ENCODE data around the gene ARHGAP10. TPM values are rescaled to one million over a fixed set of nuclear protein-coding genes. Genes with fewer than 3 reads are reported as not detected.

The ARHGAP10 gene
- total RNA-seq, 2 donors from 2014 or later: 30.3 to 69.6 TPM

GRCh38 chr4:148023512-148024181 is 291.8 kb downstream of the ARHGAP10 start:
- no peak for TF ChIP-seq CTCF (IDR thresholded peaks at IDR 0.05)
- no peak for TF ChIP-seq POLR2AphosphoS5 (IDR thresholded peaks at IDR 0.05)
- TF ChIP-seq POLR2A (IDR thresholded peaks at IDR 0.05): no peak
- Histone ChIP-seq H3K4me1 (replicated peaks) (peaks cover 4% of the 10 kb centered on the region), H3K27ac (no peak overlapping the region), H3K36me3 (no peaks in the 10 kb centered on the region), H3K27me3 (replicated peaks; ENCODE audit: insufficient read depth) (no peaks in the 10 kb centered on the region), H3K9me3 (no peaks in the 10 kb centered on the region), H3K4me3 (no peak overlapping the region)
- intact Hi-C loops (cut with DNase I): no loop called here
- 84% methylated on average over 9 of the region's 9 CpGs for WGBS
- DNase-seq (ENCODE audit: low spot score): no peak

DNA sequence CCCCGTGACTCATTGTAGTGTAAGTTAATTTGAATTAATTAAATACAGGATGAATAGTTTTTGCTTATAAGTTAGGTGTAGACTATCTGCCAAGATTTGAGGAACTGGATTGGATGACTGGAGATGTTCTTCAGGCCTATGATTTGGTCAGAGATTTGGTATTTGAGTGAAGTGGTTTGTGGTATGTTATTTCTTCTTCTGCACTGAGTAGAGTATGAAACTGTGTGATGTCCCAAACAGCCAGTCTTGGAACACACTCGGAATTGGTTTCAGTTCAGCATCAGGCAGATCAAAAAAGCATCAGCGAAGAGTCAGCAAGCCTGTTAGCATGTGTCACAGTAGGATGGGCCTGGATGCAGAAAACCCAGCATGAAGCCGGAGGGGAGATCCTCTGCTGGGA is 294.1 kb downstream of the ARHGAP10 start:
- 95% methylated on average over 4 of the region's 4 CpGs for WGBS
- Histone ChIP-seq H3K27me3 (replicated peaks; ENCODE audit: insufficient read depth) (no peaks in the 10 kb centered on the region), H3K27ac (no peak overlapping the region), H3K9me3 (no peaks in the 10 kb centered on the region), H3K36me3 (no peaks in the 10 kb centered on the region), H3K4me3 (no peak overlapping the region), H3K4me1 (replicated peaks) (no peaks in the 10 kb centered on the region)
- no peak for TF ChIP-seq POLR2A (IDR thresholded peaks at IDR 0.05)
- no peak for DNase-seq (ENCODE audit: low spot score)
- intact Hi-C loops (cut with DNase I): no loop called here

DNA sequence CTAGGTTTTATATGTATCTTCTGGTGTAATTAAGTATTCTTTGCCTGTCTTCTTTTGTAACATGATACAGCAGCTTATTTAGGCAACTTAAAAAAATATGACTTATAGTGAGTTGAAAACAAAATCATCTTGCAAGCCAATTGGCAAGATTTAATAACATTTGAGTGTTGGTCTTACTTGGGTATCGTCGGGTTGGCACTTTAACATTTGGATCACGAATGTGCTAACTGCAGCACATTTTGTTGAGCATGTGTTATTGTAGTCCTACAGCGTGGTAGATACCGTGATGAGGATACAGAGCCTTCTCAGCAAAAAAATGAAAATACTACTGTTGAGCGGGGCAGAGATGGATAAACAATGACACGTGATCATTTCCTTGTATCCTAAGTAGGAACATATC is 295.3 kb downstream of the ARHGAP10 start:
- no peak for DNase-seq (ENCODE audit: low spot score)
- Histone ChIP-seq H3K27ac (no peak overlapping the region), H3K4me3 (no peak overlapping the region), H3K9me3 (no peaks in the 10 kb centered on the region), H3K27me3 (replicated peaks; ENCODE audit: insufficient read depth) (no peaks in the 10 kb centered on the region), H3K4me1 (replicated peaks) (no peaks in the 10 kb centered on the region), H3K36me3 (no peaks in the 10 kb centered on the region)
- WGBS: 88% methylated on average over 7 of the region's 7 CpGs
- intact Hi-C loops (cut with DNase I): no loop called here
- TF ChIP-seq CTCF (IDR thresholded peaks at IDR 0.05) (no peak), POLR2A (IDR thresholded peaks at IDR 0.05) (no peak), POLR2AphosphoS5 (IDR thresholded peaks at IDR 0.05) (no peak)

GRCh38 chr4:148029781-148030180 is 297.9 kb downstream of the ARHGAP10 start:
- DNase-seq (ENCODE audit: low spot score): no peak
- Histone ChIP-seq H3K4me1 (replicated peaks) (no peaks in the 10 kb centered on the region), H3K27ac (no peak overlapping the region), H3K36me3 (no peaks in the 10 kb centered on the region), H3K27me3 (replicated peaks; ENCODE audit: insufficient read depth) (no peaks in the 10 kb centered on the region), H3K4me3 (no peak overlapping the region), H3K9me3 (no peaks in the 10 kb centered on the region)
- 91% methylated on average over 3 of the region's 3 CpGs for WGBS
- TF ChIP-seq CTCF (IDR thresholded peaks at IDR 0.05): no peak
- TF ChIP-seq POLR2AphosphoS5 (IDR thresholded peaks at IDR 0.05): no peak
- TF ChIP-seq POLR2A (IDR thresholded peaks at IDR 0.05): no peak
- intact Hi-C loops (cut with DNase I): no loop called here

DNA sequence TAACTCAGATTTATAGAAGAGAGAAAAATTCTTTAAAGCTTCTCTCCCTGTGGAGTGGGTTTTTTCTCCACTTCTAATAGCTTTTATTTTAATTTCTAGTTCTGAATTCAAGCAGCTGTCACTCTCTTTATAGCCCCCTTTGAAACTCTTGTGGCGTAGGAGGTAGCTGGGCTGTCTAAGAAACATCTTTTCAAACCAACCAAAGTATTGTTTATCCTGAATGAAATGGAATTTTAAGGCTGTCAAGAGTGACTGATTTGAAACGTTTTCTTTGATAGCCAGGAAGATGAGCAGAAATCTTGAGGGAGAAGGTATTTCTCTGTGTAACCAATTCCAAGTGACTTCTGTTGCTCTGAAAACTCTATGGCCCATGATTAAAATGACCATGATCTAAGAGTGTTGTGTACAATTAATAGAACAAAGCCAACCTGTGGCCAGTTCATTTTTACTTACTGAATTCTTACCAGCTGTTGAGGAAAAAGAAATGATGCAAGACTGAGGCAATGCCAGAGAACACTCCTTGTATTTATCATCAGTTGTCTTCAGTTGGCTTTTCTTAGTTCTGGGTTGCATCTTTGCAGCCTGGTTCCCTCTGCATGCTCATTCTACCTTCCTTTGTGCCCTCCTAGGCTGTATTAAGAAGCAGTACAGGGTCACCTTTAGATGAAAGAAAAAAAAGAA is 298.4 kb downstream of the ARHGAP10 start:
- WGBS: 82% methylated on average over 2 of the region's 2 CpGs
- DNase-seq (ENCODE audit: low spot score): no peak
- no peaks in the 10 kb centered on the region for H3K36me3 ChIP-seq
- H3K4me3 ChIP-seq: no peak overlapping the region
- TF ChIP-seq POLR2A (IDR thresholded peaks at IDR 0.05) (no peak), POLR2AphosphoS5 (IDR thresholded peaks at IDR 0.05) (no peak), CTCF (IDR thresholded peaks at IDR 0.05) (no peak)
- no peaks in the 10 kb centered on the region for H3K27me3 ChIP-seq (replicated peaks; ENCODE audit: insufficient read depth)
- H3K27ac ChIP-seq: no peak overlapping the region
- no peaks in the 10 kb centered on the region for H3K9me3 ChIP-seq
- intact Hi-C loops (cut with DNase I): no loop called here
- H3K4me1 ChIP-seq (replicated peaks): no peaks in the 10 kb centered on the region

Measured in prostate gland (tissue), 2 donors.